HS-27A (cell line): ENCODE results near the gene COL23A1.
"Not testable (repeated sequence)": the region's sequence is repeated elsewhere in the genome, so short reads cannot be mapped to it uniquely, and the experiment has no call there.

ENCODE experiments used
- DNase-seq: peaks from one replicate; pipeline ENCODE4 v3.0.0-alpha.2; 2012; ENCODE audit warnings: low read depth, missing footprints

The COL23A1 gene

GRCh38 chr5:178259623-178260536 lies 330.3 kb downstream of the COL23A1 start:
- DNase-seq, result no peak

- no peak for DNase-seq
Observed at GRCh38 chr5:178257650-178258049, 332.5 kb downstream of the COL23A1 start.

DNA sequence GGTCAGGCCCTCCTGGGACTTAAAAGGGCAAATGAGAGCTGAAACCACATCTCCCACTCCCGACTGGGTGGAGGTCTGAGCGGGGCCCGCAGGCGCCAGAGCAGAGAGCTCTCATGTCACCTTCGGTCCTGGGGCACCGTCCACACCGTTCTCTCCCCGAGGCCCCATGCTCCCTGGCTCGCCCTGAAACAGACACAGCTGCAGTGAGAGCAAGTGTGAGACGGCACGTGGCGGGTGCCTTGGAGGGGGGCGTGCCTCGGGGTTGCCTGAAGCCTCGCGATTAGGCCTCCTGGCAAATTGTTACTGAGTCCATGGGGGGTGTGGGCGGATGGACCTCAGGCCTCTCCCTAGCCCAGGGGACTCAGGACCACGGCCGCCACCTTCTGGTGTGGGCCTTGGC lies 333.4 kb downstream of the COL23A1 start:
- DNase-seq, result no peak

GRCh38 chr5:178253632-178254031 lies 336.6 kb downstream of the COL23A1 start:
- DNase-seq, result not testable (repeated sequence)

GRCh38 chr5:178252258-178252657 lies 337.9 kb downstream of the COL23A1 start:
- DNase-seq, result no peak

GRCh38 chr5:178250263-178250662 lies 339.9 kb downstream of the COL23A1 start:
- no peak for DNase-seq

DNA sequence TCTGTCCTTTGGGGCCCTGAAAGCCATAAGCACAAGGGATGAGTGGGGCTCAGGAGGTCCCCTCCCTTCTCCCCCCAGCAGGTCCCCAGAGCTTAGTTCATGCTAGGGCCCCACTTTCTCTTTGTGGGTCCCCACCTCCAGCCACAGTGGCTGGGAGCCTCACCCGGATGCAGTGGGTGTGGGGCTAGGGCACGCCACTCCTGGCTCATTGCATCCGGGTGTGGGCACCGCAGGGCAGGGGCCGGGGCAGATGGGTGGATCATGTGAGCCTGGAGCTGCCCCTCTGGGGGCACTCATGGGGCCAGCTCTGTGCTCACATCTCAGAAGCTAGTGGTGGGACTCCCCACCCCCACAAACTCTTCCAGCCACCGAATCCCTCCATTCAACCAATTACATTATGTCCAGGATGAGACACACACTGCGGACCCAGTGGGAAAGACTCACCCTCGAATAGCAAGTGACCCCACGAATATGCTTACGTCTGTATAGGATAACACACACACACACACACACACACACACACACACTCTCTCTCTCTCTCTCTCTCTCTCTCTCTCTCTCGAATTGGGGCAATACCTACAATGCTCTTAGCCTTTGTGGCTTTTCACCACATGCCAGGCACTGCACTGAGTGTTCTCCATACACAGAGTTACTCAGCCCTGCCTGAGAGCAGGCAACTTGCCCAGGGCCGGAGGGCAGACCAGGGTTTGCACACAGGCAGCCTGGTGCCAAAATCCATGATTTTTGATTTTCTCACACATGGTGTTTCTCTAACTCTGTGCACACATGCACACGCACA lies 340.8 kb downstream of the COL23A1 start:
- DNase-seq, result no peak

DNA sequence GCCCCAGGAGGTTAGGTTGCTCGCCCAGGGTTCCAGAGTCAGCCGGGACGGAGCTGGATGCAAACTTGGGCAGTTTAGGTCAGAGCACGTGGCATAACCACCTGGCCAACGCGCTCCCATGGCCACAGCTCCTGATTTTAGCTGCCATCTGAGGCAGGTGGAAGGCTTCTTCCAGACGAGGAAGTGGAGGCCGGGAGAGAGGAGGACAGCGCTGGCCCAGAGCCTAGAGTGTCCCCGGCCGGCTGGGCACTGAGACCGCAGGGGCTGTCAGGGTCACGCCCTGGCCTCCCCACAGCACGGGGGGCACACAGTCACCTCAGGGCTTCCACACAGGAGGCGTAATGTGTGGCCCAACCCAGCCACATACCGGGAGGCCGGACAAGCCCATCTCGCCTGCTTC lies 341.4 kb downstream of the COL23A1 start:
- no peak for DNase-seq

DNA sequence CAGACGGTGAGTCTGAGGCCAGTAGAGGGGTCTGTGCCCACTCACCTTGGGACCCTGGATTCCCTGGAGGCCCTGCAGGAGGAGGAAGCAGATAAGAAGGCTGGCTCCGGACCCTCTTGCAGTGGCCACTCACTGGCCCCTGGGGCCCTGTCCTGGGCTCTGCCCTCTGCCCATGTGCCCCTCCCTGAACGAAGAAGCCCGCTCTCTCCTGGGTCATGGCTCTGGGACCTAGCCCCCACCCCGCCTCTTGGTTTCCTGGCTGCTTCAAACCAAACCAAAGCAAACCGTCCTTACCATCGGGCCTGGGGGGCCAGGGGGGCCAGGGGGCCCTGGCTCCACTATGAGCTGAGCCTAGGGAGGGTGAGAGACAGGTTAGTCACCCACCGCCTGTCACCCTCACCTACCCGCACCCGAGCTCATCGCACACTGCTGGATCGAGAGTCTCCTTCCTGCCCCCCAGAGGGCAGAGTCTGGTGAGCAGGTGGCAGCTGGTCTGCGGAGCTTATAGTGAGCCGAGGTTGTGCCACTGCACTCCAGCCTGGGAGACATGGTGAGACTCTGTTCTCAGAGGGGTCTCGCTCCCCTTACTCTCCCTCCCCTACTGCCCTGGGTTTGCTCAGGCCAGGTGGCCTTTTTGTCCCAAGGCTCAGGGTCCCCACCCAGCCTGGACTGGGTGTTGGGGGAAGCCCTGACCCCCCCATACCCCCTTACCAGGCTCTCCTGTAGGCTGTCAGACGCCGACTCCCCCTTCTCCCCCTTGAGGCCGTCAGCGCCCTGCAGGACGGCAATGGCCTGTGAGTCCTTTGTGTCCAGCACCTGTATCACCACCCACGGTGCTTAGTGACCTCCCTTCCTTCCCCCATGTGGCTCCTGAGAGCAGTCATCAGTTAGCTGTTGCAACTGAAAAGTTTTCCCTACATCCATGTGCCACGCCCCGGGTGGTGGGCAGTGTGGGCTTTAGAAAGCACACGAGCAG lies 342.4 kb downstream of the COL23A1 start:
- no peak for DNase-seq

DNA sequence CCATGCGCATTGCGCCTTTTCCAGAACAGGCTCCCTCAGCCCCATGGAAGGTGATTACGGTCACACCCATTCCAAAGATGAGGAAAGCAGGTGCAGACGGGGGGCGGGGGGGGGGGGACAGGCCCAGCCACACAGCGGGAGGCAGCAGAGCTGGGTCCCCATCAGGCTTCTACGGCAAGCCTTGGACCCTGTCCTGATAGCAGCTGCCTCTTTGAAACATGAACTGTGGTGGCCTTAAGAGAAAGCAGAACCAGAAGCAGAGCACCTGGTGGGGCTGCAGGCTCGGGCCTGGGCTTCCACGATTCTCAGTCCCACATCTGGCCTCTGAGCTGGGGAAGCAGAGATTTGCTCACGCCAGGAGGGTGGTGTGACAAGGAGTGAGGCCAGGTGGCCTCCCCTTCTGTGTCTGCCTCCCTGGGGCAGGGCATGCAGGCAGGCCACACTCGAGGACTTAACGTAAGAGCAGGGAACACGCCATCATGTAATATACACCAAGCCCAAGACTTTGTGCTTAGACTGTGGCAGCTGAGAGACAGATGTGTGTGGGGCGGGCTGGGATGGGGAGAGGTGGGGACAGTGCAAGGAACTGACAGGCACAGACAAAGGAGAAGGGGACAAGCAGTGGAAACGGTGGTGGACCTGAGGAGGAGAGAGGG lies 343.4 kb downstream of the COL23A1 start:
- no peak for DNase-seq

DNA sequence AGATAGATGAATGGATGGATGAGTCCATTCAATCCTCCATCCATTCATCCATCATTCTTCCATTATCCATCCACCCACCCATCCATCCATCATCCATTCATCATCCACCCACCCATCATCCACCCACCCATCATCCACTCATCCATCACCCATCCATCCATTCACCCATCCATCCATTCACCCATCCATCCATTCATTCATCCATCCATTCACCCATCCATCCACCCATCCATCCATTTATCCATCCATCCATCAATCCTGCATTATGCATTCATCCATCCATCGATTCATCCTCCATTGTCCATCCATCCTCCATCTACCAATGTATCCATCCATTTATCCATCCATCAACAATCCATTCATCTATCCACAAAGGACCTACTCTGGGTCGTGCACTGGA lies 344.8 kb downstream of the COL23A1 start:
- no peak for DNase-seq

DNA sequence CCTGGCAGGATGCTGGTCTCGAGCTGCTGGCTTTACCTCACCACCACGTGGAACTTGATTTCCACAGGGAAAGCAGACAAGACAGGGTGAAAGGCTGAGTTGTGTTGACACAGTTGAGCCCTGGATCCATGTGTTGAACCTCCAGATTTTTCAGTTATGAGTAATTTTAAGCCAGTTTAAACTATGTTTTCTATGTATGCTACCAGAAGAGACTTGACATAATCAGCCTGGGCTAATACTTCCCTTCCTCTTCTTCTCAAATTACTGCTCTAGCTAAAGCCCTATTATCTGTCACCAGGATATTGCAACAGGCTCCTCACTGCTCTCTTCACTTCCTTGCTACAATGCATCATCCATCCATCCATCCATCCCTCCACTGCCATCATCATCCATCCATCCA lies 345.6 kb downstream of the COL23A1 start:
- no peak for DNase-seq

- DNase-seq, result no peak
Observed at GRCh38 chr5:178242416-178242815, 347.8 kb downstream of the COL23A1 start.

DNA sequence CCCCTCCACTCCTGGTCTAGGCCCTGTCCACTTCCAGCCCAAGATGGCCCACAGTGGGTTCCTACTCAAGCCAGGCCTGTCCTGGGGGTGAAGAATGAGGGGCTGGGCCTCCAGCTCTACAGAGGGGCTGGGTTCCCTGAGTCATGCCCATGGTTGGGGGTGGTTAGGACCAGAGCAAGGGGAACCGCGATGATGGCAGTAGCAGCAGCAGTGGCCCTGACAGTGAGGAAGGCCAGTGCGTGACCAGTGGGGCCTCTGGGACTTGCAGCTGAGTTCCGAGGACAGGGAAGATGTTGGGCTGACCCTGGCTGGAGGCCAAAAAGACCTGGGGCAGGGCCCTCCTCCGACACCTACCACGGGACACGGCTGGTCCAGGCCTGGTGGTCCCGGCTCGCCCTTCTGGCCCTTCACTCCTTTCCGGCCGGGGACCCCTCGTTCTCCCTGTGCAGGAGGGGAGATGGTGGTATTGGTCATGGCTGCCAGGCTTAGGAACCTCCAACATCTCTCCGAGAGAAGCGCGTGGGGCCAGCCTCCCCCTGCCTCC lies 348.4 kb downstream of the COL23A1 start:
- DNase-seq, result no peak

DNA sequence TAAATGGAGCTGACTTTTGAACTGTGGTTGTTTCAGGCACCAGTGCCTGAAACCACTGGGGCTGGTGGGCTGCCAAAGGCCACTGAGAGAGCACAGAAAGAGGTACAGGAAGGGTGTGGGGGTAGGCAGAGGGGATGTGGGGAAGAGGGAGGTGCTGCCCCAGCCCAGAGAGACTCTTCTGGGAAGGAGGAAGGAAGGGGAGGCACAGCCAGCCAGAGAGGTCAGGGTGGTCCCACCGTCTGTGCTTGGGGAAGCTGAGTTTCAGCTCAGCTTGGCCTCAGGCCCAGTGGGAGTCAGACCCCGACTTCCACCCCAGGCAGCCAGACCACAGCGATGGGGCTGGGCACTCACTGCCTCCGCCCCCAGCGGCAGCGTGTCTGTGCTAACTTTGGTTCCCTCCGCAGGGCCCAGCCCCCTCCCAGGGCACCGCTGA lies 348.9 kb downstream of the COL23A1 start:
- DNase-seq, result no peak

DNA sequence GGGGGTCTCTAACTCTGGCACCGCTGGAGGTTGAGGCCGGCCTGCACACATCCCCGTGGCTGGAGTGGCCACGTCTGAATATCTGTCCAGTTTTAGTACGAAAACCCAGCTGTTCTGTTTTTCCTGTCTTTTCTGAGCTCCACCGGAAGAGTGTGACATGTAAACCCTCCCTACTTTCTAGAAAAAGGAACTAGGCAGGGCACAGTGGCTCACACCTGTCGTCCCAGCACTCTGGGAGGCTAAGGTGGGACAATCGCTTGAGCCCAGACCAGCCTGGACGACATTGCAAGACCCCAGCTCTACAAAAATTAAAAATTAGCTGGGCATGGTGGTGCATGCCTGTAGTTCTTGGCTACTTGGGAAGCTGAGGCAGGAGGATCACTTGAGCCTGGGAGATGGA lies 349.4 kb downstream of the COL23A1 start:
- DNase-seq, result no peak

- no peak for DNase-seq
Observed at GRCh38 chr5:178240341-178240741, 349.9 kb downstream of the COL23A1 start.

- not testable (repeated sequence) for DNase-seq
Observed at GRCh38 chr5:178239626-178240301, 350.4 kb downstream of the COL23A1 start.

- no peak for DNase-seq
Observed at GRCh38 chr5:178238711-178239592, 351.2 kb downstream of the COL23A1 start.

DNA sequence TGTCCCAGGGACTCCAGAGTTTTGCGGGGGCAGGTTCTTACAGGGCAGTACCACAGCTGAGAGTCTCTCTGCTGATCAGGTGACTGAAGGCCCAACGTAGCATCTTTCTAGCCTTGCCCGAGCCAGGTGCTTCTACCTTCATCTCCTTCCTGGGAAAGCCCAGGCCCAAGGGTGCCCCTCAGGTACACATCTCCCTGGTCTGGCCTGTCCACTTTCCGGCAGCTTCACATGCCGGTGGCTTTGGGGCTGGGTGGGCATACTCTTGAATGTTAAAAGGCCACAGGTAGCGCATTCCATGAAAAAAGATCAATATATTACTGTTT lies 351.9 kb downstream of the COL23A1 start:
- no peak for DNase-seq
